ELF-1 (cell line): ENCODE results near the gene SLC2A13.

ENCODE experiments used
- DNase-seq: peaks from one replicate; pipeline ENCODE4 v3.0.0-alpha.2; 2016; ENCODE audit warnings: low read depth, low spot score

Gene SLC2A13

DNA sequence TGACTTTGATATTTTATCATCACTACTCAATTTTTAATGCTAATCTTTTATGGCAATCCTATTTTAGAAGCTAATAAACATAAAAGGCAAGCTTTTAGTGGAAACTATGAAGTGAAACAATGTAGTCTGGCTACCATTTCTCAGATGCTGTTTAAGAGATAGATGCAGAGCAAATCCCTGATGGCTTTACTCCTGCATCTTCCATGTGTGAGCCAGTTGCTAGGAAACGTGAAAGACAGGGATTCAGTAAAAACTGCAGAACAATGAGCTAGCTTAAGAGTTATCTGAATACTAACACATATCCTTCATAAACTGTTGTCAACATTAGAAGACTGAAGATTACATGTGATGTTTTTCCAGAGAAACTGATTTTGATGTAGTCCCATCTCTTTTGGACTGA, 112.6 kb downstream of the SLC2A13 start:
- no peak for DNase-seq

DNA sequence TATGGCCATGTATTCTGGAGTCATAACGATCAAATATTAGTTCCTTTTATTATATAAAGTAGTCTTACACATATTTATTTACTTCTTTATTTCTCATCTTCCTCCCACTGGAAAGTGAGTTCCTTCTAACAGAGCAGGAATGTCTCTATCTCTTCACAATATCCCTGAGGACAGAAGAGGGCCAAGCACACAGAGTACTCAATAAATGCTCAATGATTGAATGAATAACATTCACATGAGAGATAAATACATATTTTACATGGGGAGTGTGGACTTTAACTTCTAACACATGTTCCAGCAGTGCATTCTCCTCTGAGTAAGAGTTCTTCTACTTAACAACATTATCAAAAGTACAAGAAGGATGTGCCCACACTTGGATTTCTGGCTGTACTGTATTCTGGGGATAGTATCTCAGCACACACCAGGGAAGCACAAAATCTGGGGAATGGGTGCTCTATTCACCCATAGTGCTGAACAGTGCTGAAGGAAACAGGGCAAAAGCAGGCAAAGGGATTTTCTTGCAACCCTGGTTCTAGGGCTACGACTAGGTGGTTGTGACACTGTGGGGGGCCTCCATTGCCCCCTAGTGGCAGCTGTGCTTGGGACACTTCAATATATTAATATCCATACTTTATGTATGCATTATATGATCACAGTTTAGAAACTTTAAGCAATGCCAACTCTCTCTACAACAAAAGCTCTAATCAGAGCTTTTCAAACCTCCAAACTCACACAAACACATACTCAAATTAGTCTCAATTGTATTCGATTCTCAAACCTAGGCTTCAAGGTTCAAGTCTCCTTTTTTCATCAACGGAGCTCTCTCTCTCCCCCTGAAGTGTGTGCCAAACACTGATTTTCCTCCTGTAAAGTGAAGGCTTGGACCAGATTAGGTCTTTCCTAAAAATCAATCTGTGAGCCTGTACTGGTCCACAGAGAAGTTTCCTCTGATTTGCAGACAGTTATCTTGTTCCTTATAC, 115.5 kb downstream of the SLC2A13 start:
- DNase-seq, result peak; percentile 32

DNA sequence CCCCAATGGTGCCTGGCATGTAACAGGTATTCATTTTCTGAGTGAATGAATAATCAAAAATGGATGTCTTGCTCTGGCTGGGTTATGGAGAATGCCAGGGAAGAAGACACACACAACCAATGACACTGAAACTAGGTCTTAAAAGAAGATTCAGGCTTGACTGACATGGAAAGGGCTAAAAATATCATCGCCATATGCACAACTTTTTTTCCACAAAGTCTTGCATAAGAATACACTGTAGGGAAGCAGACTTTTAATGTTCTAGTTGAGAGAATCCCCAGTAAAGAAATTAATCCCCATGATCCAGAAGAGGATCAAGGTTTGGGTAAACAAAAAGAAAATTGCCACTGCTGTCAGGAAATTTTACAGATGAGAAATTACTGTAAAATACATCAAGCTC, 116.4 kb downstream of the SLC2A13 start:
- no peak for DNase-seq

DNA sequence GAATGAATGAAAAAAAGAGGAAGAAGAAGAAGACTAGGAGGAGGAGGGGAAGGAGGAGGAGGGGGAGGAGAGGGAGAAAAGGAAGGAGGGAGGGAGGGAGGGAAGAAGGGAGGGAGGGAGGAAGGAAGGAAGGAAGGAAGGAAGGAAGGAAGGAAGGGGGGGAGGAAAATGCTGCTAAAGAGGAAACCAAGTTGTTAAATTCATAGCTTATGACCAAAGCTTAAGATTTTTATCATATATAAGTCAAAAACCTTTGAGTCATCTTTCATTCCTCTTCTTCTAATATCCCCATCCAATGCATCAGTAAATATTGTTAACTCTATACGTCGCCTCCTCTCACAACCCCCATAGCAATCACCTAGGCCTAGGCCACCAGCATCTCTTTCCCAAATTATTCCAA, 117.3 kb downstream of the SLC2A13 start:
- no peak for DNase-seq

DNA sequence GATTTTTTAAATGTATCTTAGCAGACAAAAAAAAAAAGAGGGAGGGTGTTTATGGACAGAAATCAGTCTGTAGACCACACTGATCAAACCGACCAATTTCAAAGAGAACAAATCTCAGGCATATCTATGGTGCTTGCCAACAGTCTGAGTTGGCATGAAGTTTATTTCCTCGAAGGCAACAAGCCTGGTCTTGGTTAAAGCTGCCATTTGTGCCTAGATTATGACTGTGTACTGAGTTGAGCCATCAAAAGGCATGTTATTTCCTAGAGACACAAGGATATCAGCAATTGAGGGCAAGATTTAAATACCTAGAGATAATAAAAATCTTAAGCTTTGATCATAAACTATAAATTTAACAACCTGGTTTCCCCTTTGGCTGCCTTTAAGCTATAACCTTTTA, 119.2 kb downstream of the SLC2A13 start:
- no peak for DNase-seq

DNA sequence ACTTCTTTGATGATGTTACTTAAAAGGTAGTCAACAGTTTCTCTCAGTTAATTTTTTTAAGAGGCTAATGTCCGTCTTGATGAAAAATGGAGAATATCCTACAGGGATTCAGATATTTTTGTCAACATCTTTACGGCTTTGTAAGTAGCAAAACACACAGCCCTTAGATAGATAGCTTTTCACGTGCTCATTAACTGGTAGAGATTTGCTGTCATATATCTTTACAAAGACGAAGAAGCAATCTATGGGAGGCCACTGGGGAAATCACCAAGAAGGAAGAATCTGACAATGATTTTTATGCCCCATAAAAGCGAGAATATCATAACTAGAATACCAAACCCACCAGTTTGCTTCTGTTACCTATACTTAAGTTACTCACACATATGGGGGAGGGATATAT, 121.2 kb downstream of the SLC2A13 start:
- DNase-seq, result no peak

DNA sequence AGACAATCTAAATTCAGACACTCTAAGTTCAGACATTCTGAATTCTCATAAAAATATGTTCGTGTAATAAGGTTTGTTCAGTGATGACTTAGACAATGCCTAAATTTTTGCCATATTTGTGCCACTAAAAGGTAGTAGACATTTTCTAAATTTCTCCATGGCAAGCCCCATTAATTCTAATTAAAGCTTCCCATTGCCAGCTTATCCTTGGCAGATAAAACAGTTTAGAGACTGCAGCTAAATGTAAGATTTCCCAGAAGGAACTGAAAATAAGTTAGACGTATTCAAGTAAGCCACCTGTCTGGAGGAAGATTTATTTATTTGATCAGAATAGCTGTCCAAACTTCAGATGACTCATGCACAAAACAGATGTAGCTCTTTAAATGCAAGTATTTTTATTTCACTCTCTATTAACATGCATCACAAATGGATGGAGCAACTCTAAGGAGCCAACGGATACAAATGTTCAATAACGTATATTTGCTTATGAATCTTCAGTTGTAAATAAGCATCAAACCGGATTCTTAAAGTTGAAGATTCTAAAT, 130.4 kb downstream of the SLC2A13 start:
- no peak for DNase-seq

- DNase-seq, result no peak
Observed at GRCh38 chr12:39972119-39972518, 133.8 kb downstream of the SLC2A13 start.

- DNase-seq, result no peak
Observed at GRCh38 chr12:39971348-39971747, 134.5 kb downstream of the SLC2A13 start.

DNA sequence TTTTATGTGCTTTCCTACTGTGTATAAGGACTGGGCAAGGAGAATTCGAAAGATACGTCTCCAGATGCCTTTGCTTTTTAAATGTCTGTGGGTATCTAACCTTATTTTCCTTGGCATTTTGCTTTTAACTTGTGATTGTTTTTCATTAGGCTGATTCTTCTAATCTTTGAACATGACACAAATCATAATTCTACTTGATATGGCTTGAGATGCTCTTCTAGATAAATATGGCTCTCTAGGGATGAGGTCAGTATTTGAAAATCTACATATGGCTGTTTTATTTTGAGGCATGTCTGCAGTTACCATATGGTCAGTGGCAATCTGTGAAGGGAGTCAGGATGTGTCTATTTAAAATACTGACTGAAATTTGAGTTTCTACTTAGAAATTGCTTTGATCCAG, 139.2 kb downstream of the SLC2A13 start:
- no peak for DNase-seq

DNA sequence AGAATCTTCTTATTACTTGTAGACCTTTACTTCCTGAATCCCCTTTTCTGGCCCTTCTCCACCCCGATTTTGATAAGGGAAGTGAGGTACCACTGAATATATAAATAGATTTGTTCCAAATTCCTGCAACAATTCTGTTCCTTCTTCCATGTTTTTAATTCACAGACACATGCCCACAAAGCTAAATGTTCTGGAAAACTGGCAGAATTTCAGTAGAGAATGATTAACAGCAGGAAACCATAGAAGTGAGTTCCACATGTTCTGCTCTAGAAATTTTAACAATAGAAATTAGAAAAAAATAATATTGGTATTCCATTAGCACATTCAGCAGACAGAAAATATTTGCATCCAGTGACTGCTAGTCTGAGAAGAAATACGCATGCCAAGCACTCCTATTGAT, 139.6 kb downstream of the SLC2A13 start:
- DNase-seq, result no peak

DNA sequence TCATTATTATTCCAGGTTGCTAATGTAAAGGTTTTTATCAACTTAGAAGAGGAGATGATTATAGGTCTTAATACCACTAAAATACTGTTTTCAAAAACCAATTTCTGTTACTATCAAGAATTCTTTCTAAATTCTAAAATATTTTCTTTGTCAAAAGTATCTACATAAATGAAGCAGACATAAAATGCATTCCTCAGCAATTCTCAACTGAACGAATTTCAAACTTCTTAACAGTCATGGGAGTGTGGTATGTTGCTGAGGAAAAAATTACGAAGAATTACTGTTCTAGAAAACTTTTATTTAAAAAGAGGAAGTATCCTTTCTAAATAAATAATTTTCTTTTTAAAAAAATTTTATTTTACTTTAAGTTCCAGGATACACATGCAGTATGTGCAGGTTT, 146.4 kb downstream of the SLC2A13 start:
- DNase-seq, result no peak

DNA sequence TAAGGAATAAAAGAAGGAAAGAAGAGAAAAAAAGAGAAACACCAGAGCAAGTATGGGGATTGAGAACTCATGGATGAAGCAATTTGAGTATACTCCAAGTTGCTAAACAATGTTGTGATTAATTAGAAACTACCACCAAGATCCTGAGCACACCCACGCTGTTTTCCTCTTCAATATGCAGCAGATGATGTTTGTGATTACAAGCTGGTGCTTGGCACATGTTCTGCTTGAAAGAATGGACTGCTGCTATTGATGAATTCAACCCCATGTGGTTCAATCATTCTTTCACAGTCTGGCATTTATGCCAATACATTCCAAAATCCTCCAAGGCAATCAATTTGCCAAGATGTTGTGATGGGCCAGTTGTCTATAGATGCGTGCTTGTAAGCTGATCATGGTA, 146.8 kb downstream of the SLC2A13 start:
- DNase-seq, result no peak

DNA sequence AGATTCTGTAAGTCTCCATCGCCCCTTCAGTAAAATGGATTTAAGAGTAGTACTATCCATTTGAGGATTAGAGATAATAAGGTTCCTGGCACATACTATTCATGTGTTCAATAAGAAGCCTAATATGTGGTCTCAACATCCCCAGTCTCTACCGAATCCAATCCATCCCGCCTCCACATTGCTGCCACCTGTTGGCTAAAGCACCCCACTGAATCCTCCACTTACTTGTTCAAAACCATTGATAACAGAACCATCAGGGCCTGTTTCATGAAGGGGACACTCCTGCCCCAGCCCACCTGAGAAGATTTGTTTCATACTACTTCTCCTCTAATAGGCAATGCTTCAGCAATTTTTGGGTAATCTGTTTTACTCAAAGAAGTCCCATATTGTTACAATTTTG, 147.5 kb downstream of the SLC2A13 start:
- DNase-seq, result peak; percentile 25

DNA sequence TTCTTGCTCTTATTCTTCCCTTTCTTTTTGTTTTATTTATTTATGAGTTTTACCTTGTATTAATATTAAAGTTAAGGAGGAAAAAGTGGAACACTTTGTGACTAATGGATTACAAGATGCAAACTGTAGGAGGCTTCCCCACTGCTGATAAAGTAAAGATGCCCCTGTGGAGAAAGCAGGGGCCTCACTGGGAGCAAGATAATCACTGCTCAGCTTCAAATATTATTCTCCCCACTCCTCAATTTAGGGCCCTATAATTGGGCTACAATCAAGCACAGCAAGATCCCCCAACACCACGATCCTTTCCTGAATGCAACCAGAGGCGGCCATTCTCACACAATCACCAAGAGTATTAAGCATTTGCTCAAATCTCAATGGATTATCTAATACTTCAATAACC, 149.2 kb downstream of the SLC2A13 start:
- no peak for DNase-seq

DNA sequence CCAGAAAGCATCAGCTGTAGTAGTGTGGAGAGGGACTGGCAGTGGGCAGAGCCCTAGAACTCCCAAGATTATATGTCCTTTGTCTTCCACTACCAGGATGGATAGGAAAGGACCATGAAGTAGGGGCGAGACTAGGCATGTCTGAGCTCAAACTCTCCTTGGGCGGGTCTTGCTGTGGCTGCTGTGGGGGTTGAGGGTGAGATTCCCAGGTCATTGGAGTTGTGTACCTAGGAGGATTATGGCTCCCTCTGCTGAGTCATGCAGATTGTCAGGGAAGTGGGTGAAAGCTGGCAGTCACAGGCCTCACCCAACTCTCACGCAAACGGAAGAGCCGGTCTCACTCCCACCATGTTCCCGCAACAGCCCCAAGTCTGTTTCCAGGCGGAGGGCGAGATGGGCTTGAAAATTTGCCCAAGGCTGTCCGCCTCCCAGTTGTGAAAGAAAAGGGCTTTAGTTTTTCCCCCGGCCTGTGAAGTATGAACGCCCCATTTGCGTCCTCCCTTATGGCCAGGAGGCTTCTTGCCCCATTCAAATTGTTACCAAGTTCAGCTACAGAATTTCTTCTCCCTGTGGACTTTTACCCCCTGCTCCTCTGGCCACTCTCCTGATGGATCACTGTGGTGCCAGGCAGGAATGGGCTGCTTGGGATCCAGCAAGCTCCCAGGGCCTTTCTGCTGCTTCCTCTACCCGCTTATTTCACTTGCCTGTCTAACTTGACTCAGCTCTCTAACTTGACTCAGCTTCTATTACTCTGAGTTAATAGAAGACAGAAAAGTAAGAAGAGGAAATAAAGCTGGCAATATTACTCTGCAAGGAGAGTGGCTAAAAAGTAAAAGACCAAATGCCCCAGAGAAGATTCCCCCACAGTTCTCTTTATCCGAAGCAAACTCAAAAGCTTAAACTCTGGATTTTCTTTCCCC, 159.3 kb downstream of the SLC2A13 start:
- no peak for DNase-seq

- no peak for DNase-seq
Observed at GRCh38 chr12:39937119-39937518, 168.8 kb downstream of the SLC2A13 start.

DNA sequence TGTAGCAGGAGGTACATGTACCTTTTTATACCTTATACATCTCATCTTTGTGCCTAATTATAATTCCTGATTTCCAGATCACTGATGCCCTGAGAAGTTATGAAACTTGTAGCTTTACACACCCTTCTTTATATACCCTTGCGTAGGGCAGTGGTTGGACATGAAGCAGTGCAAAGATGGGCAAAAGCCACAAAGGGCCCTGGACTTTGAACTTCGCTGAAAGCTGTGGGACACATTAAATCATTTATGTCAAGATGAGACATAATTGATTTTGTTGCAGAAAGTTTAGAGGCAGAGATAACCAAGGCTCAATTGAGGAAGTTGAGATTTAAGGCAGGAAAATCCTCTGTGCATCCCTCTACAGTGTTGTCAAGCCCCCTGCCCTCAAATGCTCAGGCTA, 170.0 kb downstream of the SLC2A13 start:
- no peak for DNase-seq

DNA sequence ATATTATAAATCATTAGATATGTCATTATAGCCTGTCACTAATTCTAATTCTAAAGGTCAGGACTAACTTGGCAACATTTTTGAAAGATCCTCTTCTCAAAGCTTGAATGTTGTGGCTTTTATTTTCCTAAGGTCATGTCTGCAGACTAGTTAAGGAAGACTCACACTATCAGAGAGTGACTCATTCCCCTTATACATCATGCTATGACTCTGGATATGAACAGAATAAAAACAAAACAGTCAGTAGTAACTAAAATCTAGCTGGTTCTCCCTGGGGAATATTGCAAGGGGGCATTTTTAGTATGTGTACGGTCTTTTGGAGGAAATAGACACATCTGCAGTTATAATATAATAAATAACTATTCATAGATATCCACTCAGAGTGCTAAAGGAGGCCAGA, 170.6 kb downstream of the SLC2A13 start:
- no peak for DNase-seq

GRCh38 chr12:39931857-39932256, 174.0 kb downstream of the SLC2A13 start:
- no peak for DNase-seq

GRCh38 chr12:39931231-39931630, 174.7 kb downstream of the SLC2A13 start:
- DNase-seq, result no peak

GRCh38 chr12:39930101-39930500, 175.8 kb downstream of the SLC2A13 start:
- no peak for DNase-seq
